Thyroid gland (tissue), 4 donors: ENCODE results near the gene SCYL3. TPM values are rescaled to one million over a fixed set of nuclear protein-coding genes. Genes with fewer than 3 reads are reported as not detected.

Source experiments
- DNase-seq, 2 donors: peaks; one replicate each; pipeline ENCODE4 v3.0.0-alpha.2; 2019
- H3K27ac ChIP-seq, 3 donors: fragments of 200-600 bp; sonication (generic); 1 replicate in 2 of 3; 2 replicates in 1 of 3; pipeline ENCODE4 v1.5.1; 2016 to 2019; ENCODE audit warnings: mild to moderate bottlenecking in 1 of 3, moderate library complexity in 1 of 3
- H3K27me3 ChIP-seq: fragments of 200-600 bp; sonication (generic); one replicate; pipeline ENCODE4 v1.5.1; 2019
- H3K36me3 ChIP-seq, 2 donors: fragments of 200-600 bp; sonication (generic); one replicate each; pipeline ENCODE4 v1.5.1; 2016 to 2019
- H3K4me1 ChIP-seq, 2 donors: fragments of 200-600 bp; sonication (generic); one replicate each; pipeline ENCODE4 v1.5.1; 2017 to 2019
- H3K4me3 ChIP-seq, 3 donors: fragments of 200-600 bp; sonication (generic); replicated peaks in 1 of 3; 1 replicate in 2 of 3; 2 replicates in 1 of 3; pipeline ENCODE4 v1.5.1; 2016; ENCODE audit warnings: mild to moderate bottlenecking in 1 of 3
- H3K9me3 ChIP-seq: fragments of 200-600 bp; sonication (generic); one replicate; pipeline ENCODE4 v1.5.1; 2017
- POLR2A ChIP-seq, 2 donors: fragments of 450-650 bp; IDR thresholded peaks; one replicate each; pipeline ENCODE4 v1.6.1; 2017; ENCODE audit warnings: antibody characterized with exemption in 2 of 2, mild to moderate bottlenecking in 2 of 2, moderate library complexity in 1 of 2
- WGBS, 2 donors: methylation state at CpG; one replicate each; pipeline ENCODE4 v1.1.5; 2017; 5-methylcytosine and 5-hydroxymethylcytosine counted together
- intact Hi-C: fragments of 100-400 bp; cut with DNase I; formaldehyde crosslinking; loops from one replicate; pipeline ENCODE4 v1.15.1; 2023
- total RNA-seq, 4 donors: library from RNA; depleted of rRNA; stranded (reverse); fragments of >200 nt; gene quantifications; one replicate each; pipeline ENCODE4 v1.2.3, GENCODE V29; 2016
- TF ChIP-seq, protein P1 (sequence below), 6 experiments: fragments of 200-600 bp in 3 of 6; fragments of 450-650 bp in 3 of 6; sonication (generic) in 3 of 6; IDR thresholded peaks; one replicate each; pipeline ENCODE4 v1.5.1; 2016 to 2019; ENCODE audit warnings: antibody characterized with exemption in 6 of 6, mild to moderate bottlenecking in 2 of 6, inconsistent platforms in 1 of 6, moderate library complexity in 1 of 6

SCYL3 gene
- total RNA-seq, 4 donors from 2014 or later, result 12.9 to 18.3 (median 16.3) TPM

DNA sequence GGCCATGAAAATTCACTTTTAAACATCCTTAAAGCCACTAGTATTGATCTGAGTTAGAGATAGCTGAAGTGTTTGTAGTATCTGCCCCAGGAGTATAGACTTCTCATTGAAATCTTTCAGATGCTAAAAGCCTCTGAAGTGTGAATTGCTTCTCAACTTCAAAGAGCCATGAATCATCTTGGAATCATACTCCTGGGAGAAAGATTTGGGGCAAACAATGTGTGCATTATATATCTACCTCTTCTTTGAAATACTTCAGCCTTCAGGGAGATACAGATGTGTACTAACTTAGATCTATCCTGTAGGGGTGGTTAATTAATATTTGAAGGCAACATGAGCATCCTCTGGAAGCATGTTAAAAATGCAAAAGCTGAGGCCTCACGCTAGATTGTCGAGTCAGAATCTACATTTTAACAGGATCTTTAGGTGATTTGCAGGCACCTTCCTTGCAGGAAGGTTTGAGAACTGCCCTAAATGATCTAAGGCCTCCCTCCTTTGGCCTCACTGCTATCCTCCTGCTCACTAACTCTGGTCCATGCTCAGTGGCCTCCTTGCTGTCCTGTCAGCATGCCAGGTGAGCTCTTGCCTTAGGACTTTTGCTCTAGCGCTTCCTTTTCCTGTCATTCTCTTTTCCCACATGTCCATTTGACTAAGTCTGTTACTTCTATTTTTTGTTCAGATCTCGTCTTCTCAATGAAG lies 6.0 kb upstream of the SCYL3 start:
- TF ChIP-seq POLR2A (IDR thresholded peaks at IDR 0.05), result no peak
- TF ChIP-seq, protein P1, sequence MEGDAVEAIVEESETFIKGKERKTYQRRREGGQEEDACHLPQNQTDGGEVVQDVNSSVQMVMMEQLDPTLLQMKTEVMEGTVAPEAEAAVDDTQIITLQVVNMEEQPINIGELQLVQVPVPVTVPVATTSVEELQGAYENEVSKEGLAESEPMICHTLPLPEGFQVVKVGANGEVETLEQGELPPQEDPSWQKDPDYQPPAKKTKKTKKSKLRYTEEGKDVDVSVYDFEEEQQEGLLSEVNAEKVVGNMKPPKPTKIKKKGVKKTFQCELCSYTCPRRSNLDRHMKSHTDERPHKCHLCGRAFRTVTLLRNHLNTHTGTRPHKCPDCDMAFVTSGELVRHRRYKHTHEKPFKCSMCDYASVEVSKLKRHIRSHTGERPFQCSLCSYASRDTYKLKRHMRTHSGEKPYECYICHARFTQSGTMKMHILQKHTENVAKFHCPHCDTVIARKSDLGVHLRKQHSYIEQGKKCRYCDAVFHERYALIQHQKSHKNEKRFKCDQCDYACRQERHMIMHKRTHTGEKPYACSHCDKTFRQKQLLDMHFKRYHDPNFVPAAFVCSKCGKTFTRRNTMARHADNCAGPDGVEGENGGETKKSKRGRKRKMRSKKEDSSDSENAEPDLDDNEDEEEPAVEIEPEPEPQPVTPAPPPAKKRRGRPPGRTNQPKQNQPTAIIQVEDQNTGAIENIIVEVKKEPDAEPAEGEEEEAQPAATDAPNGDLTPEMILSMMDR (IDR thresholded peaks at IDR 0.05), result no peak
- Histone ChIP-seq H3K27me3 (no peaks in the 10 kb centered on the region), H3K36me3 (no peaks in the 10 kb centered on the region), H3K4me3 (no peak overlapping the region), H3K9me3 (no peaks in the 10 kb centered on the region), H3K4me1 (peaks cover 0 to 2% of the 10 kb centered on the region in 2 donors), H3K27ac (no peak overlapping the region)
- DNase-seq, result no peak
- 55 to 69% methylated on average over 4 of the region's 4 CpGs for WGBS, 2 donors
- intact Hi-C loops, result no loop called here

DNA sequence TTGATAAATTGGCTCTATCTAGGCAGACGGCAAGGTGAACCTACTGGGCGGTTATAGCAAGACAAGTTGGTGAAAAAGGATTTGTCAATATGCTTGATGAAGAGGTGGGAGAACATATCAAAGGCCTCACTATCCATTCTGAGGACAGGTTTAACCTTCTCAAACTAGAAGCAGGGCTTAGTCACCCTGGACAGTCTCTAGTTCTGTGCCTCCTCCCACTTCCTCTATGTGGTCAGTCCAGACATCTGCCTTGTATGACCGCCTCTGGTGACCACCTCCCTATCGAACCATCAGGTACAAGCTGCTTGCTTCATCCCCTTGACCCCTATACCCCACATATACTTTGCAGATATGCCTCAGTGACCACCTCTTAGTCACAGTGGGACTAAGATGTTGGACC lies 2.3 kb upstream of the SCYL3 start:
- Histone ChIP-seq H3K27ac (no peak overlapping the region), H3K4me3 (no peak overlapping the region), H3K4me1 (peaks cover 15 to 21% of the 10 kb centered on the region in 2 donors), H3K36me3 (no peaks in the 10 kb centered on the region), H3K9me3 (no peaks in the 10 kb centered on the region), H3K27me3 (no peaks in the 10 kb centered on the region)
- 89 to 91% methylated on average over 4 of the region's 4 CpGs for WGBS, 2 donors
- intact Hi-C loops, result no loop called here
- DNase-seq, result no peak
- no peak for TF ChIP-seq POLR2A (IDR thresholded peaks at IDR 0.05)
- TF ChIP-seq, protein P1 (IDR thresholded peaks at IDR 0.05), result no peak

DNA sequence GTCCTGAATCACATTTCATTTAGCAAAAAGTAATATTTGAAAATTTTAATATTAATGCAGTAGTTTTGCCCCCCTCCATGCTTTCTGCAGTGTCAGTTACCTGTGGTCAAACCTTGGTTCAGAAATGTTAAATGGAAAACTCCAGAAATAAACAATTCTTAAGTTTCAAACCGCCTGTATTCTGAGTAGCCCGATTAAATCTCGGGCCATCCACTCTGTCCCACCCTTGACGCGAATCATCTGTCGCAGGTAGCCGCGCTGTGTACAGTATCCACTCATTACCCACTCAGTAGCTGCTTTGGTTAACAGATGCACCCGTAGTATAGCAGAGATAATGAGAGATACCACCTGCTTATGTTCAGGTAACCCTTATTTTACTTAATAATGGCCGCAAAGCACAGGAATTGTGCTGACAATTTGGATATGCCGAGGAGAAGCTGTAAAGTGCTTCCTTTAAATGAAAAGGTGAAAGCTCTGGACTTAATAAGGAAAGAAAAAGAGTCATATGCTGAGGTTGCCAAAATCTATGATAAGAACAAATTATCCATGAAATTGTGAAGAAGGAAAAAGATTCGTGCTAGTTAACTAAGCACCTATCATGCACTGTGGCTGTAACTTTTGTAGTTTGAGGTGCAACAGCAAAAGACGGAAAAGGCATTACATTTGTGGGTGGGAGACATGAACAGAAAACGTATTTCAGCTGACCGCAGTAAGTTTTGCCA lies 889 bp upstream of the SCYL3 start:
- peak in 1 of 2 donors; percentile 18 for DNase-seq
- peaks cover 23 to 34% of the 10 kb centered on the region in 2 donors for H3K4me1 ChIP-seq
- H3K36me3 ChIP-seq, result no peaks in the 10 kb centered on the region
- no peaks in the 10 kb centered on the region for H3K9me3 ChIP-seq
- peak overlapping the region; percentile 10 to 83 (median 80) for H3K4me3 ChIP-seq
- TF ChIP-seq, protein P1 (IDR thresholded peaks at IDR 0.05), result no peak
- no peak for TF ChIP-seq POLR2A (IDR thresholded peaks at IDR 0.05)
- WGBS, 2 donors, result 36 to 38% methylated on average over 15 of the region's 15 CpGs
- intact Hi-C loops, result no loop called here
- H3K27ac ChIP-seq, result peak overlapping the region; percentile 96 to 99 (median 98)
- no peaks in the 10 kb centered on the region for H3K27me3 ChIP-seq

DNA sequence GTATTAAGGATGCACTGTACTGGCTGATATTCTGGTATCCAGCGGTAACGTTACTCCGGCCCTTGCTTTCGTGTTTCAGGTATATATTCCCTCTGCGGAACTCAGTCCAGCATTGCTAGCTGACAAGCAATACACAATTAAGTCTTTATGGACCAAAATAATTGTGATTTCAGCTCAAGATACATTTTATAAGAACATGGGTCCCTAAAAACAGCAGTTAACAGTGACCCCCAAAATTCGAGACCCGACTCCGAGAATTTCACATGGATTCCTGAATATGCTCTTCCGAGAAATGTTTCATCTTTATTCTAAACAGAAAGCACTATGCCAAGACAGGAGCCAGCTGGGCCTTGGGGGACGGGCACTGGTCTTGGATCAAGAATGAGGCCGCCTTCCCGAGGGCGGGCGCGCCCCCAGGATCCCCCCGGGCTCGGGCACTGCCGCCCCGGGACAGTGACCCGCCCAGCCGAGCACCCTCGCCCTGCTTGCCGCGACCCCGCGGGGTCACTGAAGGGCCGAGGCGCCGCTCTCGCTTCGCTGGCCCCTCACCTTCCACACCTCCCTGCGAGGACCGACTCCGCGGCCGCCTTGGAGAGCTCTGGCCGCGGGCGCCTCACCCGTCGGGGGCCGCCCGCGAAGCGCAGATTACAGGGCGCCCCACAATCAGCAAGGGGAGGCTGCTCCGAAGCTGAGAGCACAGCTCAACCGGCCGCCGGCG lies 610 bp downstream of the SCYL3 start:
- peak overlapping the region; percentile 96 to 99 (median 98) for H3K27ac ChIP-seq
- H3K4me1 ChIP-seq, result peaks cover 23 to 36% of the 10 kb centered on the region in 2 donors
- DNase-seq, result peak; percentile 47 to 52
- no peaks in the 10 kb centered on the region for H3K27me3 ChIP-seq
- no peaks in the 10 kb centered on the region for H3K9me3 ChIP-seq
- TF ChIP-seq, protein P1 (IDR thresholded peaks at IDR 0.05), result no peak
- TF ChIP-seq POLR2A (IDR thresholded peaks at IDR 0.05), result peak in 1 of 2 donors; percentile 61
- 2 to 3% methylated on average over 17 to 35 of the region's 51 CpGs for WGBS, 2 donors
- H3K36me3 ChIP-seq, result peaks cover 0 to 5% of the 10 kb centered on the region in 2 donors
- intact Hi-C loops, result no loop called here
- peak overlapping the region; percentile 80 to 94 (median 83) for H3K4me3 ChIP-seq
